Activated naive CD8-positive, alpha-beta T cell treated with anti-CD3 and anti-CD28 coated beads, Interleukin-2, amount 10 ng/mL, durations not matched to agents 7 days and 5 days (primary cell): Measurements from ENCODE around the gene LRRC46. TPM values are rescaled to one million over a fixed set of nuclear protein-coding genes. Genes with fewer than 3 reads are reported as not detected.
A peak's percentile ranks its signal among the peaks of the same experiment; 100 is the strongest.

Source experiments
- ATAC-seq: fragments of 150-1000 bp; cut with Tn5 transposase; one replicate; pipeline ENCODE4 v1.10.0; 2021; ENCODE audit warnings: low read depth, moderate library complexity
- POLR2A ChIA-PET: fragments of 350-600 bp; sonication (Branson Sonifier 250); formaldehyde crosslinking; loops from one replicate; lab custom pipeline; 2021; ENCODE audit warnings: antibody characterized with exemption; lab: Charles Lee
- DNase-seq: peaks from one replicate; pipeline ENCODE4 v3.0.0; 2021
- H3K27ac Mint-ChIP-seq: one replicate; pipeline ENCODE4 v1.8.0; 2022; ENCODE audit warnings: mild to moderate bottlenecking, mixed read lengths
- H3K27me3 Mint-ChIP-seq: one replicate; pipeline ENCODE4 v1.8.0; 2022; ENCODE audit warnings: mild to moderate bottlenecking, moderate library complexity, mixed read lengths
- H3K36me3 Mint-ChIP-seq: one replicate; pipeline ENCODE4 v1.8.0; 2021; ENCODE audit warnings: mild to moderate bottlenecking, mixed read lengths
- H3K4me1 Mint-ChIP-seq: one replicate; pipeline ENCODE4 v1.8.0; 2021; ENCODE audit warnings: mixed read lengths
- H3K4me3 Mint-ChIP-seq: one replicate; pipeline ENCODE4 v1.8.0; 2022; ENCODE audit warnings: mild to moderate bottlenecking, moderate library complexity, mixed read lengths
- H3K9me3 Mint-ChIP-seq: one replicate; pipeline ENCODE4 v1.8.0; 2021; ENCODE audit warnings: mixed read lengths
- total RNA-seq, 2 experiments: library from RNA; stranded (reverse); gene quantifications; one replicate each; pipeline ENCODE4 v1.2.3, GENCODE V29; 2021

LRRC46 gene
- total RNA-seq, 2 experiments from 2014 or later, result 0.42 to 0.43 TPM

DNA sequence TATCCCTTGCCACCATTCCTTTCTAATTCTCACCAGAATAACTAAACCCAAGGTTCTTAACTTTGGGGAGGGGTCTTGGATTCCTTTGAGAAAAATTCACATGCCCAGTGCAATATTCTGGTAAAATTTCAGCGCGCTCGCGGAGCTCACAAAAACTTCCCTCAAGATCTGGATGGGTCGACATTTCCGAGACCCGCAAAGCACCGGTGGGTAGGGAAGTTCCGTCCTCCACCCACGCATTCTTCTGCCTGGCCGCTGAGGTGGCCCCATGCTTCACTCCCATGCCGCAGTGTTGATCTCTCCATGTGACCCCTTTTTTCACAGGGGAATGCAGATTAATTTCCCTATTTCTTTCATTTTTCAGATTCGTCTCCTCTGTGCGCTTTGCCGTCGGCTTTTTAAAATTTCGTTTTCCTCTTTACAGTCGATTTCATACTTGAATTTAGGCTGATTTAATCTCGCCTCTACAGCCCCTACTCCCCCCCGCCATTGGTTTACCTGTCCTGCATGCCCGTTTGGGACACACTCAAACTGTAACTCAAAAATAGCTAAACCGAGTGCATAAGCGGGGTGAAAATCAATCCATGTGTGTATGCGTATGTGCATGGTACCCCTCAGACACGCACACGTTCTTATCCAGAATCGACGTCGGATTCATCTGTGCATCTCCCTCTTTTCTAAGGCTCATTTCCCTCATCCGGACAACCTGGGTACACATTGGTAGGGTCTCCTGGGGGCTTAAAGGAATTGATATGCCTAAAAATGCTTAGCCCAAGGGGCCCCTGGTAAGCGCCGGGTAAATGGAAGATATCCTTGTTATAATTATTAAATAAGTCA, 20.9 kb downstream of the LRRC46 start:
- Mint-ChIP-seq H3K27ac (no peak overlapping the region), H3K9me3 (no peaks in the 10 kb centered on the region), H3K36me3 (no peaks in the 10 kb centered on the region), H3K4me3 (peak overlapping the region; percentile 8), H3K4me1 (peaks cover 19% of the 10 kb centered on the region), H3K27me3 (peaks cover 87% of the 10 kb centered on the region)
- no peak for DNase-seq
- no peak for ATAC-seq
- POLR2A ChIA-PET, result interaction anchor here (1.6 kb wide), 1 partner anchor 43 kb away, joined by 6 read pairs; the partner anchor contains the start of gene SP2

DNA sequence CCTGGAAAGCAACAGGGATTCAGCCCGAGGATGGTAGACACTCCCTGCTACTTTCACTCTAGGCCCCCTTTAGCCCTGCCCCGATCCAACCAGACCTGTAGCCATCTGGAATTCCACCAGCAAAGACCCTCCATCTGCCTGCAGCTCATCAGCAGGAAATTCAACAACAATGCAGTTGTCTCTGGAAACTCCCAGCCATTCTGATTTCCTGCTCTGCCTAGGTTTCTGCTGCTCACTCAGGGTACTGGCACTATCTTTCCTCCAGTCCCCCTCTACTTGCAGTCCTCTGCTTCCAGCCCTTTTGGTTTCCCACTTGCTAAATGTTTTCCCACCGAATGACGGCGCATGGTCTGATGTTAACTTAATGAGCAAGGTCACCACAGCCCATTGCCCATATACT, 22.1 kb downstream of the LRRC46 start:
- H3K36me3 Mint-ChIP-seq, result no peaks in the 10 kb centered on the region
- H3K4me3 Mint-ChIP-seq, result no peak overlapping the region
- H3K9me3 Mint-ChIP-seq, result no peaks in the 10 kb centered on the region
- H3K27ac Mint-ChIP-seq, result no peak overlapping the region
- peaks cover 19% of the 10 kb centered on the region for H3K4me1 Mint-ChIP-seq
- POLR2A ChIA-PET, result no interaction called here
- peaks cover 82% of the 10 kb centered on the region for H3K27me3 Mint-ChIP-seq
- no peak for DNase-seq
- no peak for ATAC-seq

DNA sequence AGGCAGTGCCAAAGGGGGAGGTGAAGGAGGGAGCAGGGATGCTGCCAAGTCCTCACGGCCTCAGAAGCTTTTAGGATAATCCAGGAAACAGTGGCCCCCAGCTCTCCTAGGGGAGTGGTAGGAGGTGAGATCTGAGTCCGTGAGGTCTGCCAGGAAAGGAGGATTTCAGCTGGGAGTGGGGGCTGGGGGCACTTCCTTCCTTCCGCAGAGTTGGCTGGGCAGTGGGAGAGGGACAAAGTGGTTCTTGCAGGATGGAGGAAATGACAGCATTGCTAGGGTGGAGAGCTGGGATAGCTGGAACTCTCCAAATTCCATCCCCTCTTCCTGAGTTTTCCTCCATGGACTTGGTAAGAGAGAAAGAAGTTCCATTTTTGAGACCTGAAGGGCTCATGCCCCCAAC, 24.3 kb downstream of the LRRC46 start:
- Mint-ChIP-seq H3K27ac (no peak overlapping the region), H3K9me3 (no peaks in the 10 kb centered on the region), H3K27me3 (peaks cover 72% of the 10 kb centered on the region), H3K36me3 (no peaks in the 10 kb centered on the region), H3K4me3 (no peak overlapping the region), H3K4me1 (peaks cover 10% of the 10 kb centered on the region)
- ATAC-seq (no peak), DNase-seq (no peak)
- POLR2A ChIA-PET, result interaction anchor here (0.6 to 1.1 kb wide), 2 partner anchors 24 to 26 kb away, joined by 3 read pairs; partner anchors contain the start of genes LRRC46 and MRPL10

DNA sequence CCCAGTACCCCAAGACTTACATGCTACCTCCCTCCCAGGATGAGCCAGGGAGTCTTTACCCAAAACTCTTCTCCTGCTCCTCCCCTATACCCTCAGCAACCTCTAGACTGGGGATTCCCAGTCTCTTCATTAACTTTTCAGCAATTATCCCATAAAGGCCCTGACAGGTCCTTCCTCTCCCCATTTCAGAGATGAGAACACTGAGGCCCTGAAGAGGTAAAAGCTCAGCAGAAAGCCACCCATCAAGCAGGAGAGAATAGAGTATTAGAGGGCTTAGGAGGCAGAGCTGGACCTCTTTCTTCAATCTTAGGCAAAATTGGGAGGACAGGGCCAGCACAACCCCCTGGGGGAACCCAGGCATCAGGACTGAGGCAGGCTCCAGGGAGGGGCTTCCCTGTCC, 25.4 kb downstream of the LRRC46 start:
- DNase-seq (no peak), ATAC-seq (no peak)
- POLR2A ChIA-PET, result no interaction called here
- Mint-ChIP-seq H3K36me3 (no peaks in the 10 kb centered on the region), H3K9me3 (no peaks in the 10 kb centered on the region), H3K4me3 (no peak overlapping the region), H3K4me1 (peaks cover 9% of the 10 kb centered on the region), H3K27ac (no peak overlapping the region), H3K27me3 (peaks cover 64% of the 10 kb centered on the region)

DNA sequence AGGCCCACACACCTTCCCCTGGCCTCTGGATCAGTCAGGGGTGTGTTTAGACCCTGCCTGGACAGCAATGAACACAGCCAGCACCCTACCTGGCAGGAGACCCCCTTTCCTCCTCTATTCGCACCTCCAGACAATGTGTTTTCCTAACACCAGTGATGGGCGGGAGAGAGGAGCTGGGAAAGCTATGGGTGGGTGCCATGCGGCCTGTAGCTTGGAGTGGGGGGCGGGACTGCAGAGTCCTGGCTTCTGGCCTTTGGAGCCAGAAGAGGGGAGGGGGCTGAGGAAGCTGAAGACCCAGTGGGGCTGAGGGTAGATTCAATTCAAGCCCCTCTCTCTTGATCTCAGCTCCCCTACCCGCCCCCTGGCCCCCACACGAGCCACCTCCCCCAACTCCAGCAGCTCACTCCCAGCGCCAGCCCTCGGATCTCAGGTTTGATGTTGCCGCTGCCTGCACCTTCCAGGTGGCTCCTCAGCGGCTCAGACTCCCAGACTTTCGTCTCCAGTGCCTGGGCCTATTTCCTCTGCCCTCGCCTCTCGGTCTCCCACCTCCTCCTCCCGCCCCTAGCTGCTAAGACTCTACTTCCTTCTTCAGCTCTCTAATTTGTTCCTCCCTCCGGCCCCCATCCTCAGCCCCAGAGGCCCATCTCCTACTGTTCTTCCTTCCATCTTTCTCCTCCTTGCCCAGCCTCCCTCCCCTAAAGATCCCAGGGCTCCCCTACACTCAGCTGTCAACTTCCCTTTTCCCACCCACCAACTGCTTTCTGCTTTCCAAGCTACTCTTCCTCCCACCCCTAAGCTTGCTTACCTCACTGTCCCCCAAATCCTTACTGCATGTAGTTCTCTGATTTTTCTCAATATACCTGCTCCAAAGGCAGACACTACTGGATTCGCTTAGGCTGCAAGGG, 26.3 kb downstream of the LRRC46 start:
- H3K27ac Mint-ChIP-seq, result no peak overlapping the region
- no peaks in the 10 kb centered on the region for H3K36me3 Mint-ChIP-seq
- H3K4me3 Mint-ChIP-seq, result no peak overlapping the region
- H3K27me3 Mint-ChIP-seq, result peaks cover 54% of the 10 kb centered on the region
- POLR2A ChIA-PET, result no interaction called here
- no peaks in the 10 kb centered on the region for H3K9me3 Mint-ChIP-seq
- H3K4me1 Mint-ChIP-seq, result peaks cover 3% of the 10 kb centered on the region
- no peak for DNase-seq
- no peak for ATAC-seq

DNA sequence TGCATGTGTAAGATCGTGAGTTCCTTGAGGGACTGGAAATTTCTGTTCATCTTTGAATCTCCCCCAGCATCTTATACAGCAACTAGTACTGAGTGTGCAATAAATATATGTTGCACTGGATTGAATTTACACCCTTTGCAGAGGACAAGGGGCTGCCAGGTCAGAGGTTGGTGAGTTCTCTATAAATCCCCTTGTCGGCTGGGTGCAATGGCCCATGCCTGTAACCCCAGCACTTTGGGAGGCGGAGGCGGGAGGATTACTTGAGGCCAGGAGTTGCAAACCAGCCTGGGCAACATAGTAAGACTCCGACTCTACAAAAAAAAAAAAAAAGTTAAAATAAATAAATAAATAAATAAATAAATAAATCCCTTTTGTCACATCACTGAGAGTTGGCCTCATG, 28.9 kb downstream of the LRRC46 start:
- H3K9me3 Mint-ChIP-seq, result no peaks in the 10 kb centered on the region
- no peaks in the 10 kb centered on the region for H3K36me3 Mint-ChIP-seq
- no peak for ATAC-seq
- no peak overlapping the region for H3K4me3 Mint-ChIP-seq
- no peak overlapping the region for H3K27ac Mint-ChIP-seq
- POLR2A ChIA-PET, result no interaction called here
- DNase-seq, result no peak
- peaks cover 5% of the 10 kb centered on the region for H3K4me1 Mint-ChIP-seq
- peaks cover 29% of the 10 kb centered on the region for H3K27me3 Mint-ChIP-seq

DNA sequence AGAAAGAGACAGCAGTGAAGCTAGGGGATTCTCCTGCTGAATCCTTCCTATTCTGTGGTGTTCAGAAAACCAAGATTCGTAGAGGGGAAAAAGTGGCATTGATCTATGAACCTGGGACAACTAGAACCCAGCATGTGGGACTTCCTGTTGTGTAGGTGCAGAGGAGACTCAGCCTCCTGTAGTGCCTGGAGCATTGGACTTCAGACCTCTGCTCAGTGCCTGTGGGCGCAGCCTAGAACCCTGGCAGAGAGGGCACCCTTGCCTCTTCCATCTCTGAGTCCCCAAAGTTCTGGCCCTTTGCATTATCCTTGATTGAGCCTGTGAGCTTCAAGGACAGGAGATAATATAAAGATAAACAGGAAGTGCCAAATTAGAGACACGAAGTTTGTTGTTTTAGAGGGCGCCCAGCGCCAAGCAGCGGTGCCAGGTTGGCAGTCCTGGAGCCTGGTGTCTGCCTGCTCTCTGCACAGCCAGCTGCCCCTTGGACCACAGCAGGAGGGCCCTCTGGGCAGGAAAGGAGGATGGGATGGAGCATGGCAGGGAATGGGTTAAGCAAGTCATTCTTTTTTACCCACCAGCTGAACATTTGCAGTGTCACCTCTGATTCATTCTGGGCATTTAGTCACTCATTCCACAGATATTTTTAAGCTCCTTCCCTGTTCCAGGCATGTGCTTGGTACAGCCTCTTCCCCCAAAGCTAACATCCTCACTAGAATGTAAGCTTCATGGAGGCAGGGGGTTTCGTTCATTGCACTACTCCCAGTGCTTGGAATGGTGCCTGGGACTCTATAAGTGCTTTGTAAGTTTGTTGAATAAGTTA, 31.4 kb downstream of the LRRC46 start:
- no peaks in the 10 kb centered on the region for H3K36me3 Mint-ChIP-seq
- DNase-seq (no peak), ATAC-seq (no peak)
- POLR2A ChIA-PET, result no interaction called here
- no peaks in the 10 kb centered on the region for H3K9me3 Mint-ChIP-seq
- H3K27me3 Mint-ChIP-seq, result peaks cover 19% of the 10 kb centered on the region
- H3K4me1 Mint-ChIP-seq, result peaks cover 5% of the 10 kb centered on the region
- no peak overlapping the region for H3K27ac Mint-ChIP-seq
- H3K4me3 Mint-ChIP-seq, result no peak overlapping the region

DNA sequence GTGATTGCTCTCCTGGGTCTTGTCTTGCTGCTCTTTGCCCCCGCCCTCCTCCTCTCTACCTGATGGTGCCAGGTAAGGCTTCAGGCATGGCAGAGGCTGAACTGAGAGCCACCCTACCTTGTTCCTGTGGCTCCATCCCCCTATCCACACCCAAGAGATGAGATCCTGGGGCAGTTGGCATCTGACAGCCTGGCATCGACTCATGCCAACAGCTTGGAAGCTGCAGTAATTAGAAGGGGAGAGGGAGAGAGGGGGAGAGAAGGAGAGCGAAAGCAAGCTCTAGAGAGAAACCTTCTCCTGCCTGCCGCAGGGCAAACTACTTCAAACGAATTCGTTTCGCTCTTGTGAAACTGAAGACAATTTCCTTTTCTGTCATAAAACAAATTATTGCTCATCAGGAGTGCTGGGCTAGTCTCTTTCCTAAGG, 33.3 kb downstream of the LRRC46 start:
- peak overlapping the region; percentile 28 for H3K4me3 Mint-ChIP-seq
- H3K4me1 Mint-ChIP-seq, result peaks cover 5% of the 10 kb centered on the region
- no peak for DNase-seq
- H3K27me3 Mint-ChIP-seq, result peaks cover 22% of the 10 kb centered on the region
- H3K9me3 Mint-ChIP-seq, result no peaks in the 10 kb centered on the region
- ATAC-seq, result no peak
- no peaks in the 10 kb centered on the region for H3K36me3 Mint-ChIP-seq
- POLR2A ChIA-PET, result interaction anchor here (0.6 to 1.6 kb wide), 3 partner anchors 20 to 254 kb away, joined by 3 to 4 read pairs (median 3); partner anchors contain the start of gene SP2
- H3K27ac Mint-ChIP-seq, result peak overlapping the region; percentile 70

DNA sequence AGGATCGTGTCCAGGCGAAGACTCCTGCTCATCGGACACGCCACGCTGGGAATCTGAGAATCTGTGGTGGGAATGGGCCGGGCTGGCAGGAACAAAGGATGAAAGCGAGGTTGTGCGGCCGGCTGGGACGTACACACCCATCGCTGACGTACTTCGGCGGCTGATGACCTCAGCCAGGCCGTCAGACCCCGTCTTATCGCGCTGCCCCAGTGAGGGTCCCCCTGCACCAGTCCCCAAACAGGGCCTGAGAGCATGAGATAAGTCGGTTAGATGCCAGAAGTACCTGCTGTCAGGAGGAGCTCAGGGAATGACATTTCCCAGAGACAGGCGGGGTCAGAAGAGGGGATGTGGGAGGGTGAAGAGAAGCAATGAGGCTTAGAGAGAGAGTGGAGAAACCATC, 35.5 kb downstream of the LRRC46 start:
- Mint-ChIP-seq H3K4me1 (peaks cover 5% of the 10 kb centered on the region), H3K36me3 (no peaks in the 10 kb centered on the region), H3K27me3 (peaks cover 36% of the 10 kb centered on the region), H3K4me3 (no peak overlapping the region), H3K27ac (no peak overlapping the region), H3K9me3 (no peaks in the 10 kb centered on the region)
- ATAC-seq, result no peak
- POLR2A ChIA-PET, result no interaction called here
- DNase-seq, result no peak

DNA sequence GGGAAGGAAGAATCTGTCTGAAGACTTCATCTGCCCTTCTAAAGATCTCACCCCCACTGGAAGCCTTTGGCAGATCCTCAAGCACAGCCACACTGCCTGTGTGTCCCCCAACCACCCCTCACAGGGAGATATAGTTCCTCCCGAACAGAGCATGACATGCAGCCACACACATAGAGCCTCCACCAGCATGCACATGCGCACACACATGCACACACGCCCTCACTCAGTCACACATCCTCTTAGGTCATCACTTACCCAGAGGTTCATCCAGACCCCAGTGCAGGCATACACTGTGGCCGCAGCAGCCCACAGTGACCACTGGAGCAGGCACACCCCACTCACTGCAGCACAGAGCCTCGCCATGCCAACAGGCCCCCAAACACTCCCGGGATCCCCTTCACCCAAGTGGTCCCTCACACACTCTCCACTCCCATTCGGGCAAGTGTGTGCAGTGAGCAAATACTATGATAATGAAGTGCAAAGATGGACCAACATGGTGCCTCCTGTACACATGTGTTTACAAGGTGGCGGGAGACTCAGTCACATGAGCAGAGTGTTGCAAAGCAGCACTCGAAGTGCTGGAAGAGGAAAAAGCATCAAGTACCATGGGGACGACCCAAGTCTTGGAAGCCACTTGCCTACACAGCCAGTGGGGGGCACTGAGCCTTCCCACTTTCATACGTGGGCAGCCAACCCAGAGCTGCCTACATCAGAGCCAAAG, 36.5 kb downstream of the LRRC46 start:
- Mint-ChIP-seq H3K4me3 (no peak overlapping the region), H3K4me1 (peaks cover 5% of the 10 kb centered on the region), H3K27me3 (peaks cover 44% of the 10 kb centered on the region), H3K36me3 (no peaks in the 10 kb centered on the region), H3K9me3 (no peaks in the 10 kb centered on the region), H3K27ac (no peak overlapping the region)
- no peak for ATAC-seq
- DNase-seq, result no peak
- POLR2A ChIA-PET, result no interaction called here

DNA sequence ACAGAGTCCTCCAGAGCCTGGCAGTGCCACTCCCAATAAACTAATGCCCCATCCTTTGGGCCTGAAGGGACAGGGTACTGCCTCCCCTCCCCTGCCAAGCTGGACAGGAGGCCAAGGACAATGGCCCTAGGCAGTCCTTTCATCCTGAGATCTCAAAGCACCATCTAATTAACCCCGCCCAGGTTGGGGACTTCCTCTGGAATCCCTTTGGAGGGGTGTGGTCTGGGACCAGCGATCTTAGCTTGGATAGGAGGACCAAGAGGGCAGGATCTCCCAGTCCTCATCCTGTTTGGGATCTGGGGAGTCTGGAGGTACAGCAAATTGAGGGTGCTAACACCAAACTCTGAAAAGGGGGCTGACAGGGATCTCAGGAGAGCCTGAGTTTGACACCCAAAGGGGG, 37.6 kb downstream of the LRRC46 start:
- H3K4me3 Mint-ChIP-seq, result no peak overlapping the region
- no peaks in the 10 kb centered on the region for H3K9me3 Mint-ChIP-seq
- POLR2A ChIA-PET, result no interaction called here
- no peak overlapping the region for H3K27ac Mint-ChIP-seq
- ATAC-seq, result no peak
- no peak for DNase-seq
- peaks cover 5% of the 10 kb centered on the region for H3K4me1 Mint-ChIP-seq
- H3K36me3 Mint-ChIP-seq, result no peaks in the 10 kb centered on the region
- H3K27me3 Mint-ChIP-seq, result peaks cover 56% of the 10 kb centered on the region

DNA sequence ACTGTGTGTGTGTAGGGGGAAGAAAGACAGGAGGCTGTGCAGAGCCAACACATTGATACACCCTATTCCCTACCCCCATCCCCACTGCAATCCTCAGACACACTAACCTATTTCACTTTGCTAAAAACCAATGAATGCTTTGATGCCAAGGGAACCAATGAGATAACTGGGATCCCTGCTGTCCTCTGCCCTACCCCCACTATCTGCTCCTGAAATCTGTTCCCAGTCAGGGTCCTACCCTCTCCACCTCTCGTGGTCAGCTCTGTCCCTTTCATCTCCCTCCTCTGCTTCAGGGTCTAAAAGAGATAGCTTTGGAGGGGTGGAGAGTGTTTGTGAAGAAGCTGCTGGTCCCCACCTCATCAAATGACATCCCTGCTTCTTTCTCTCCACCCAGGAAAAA, 38.6 kb downstream of the LRRC46 start:
- DNase-seq (no peak), ATAC-seq (no peak)
- H3K27me3 Mint-ChIP-seq, result peaks cover 62% of the 10 kb centered on the region
- POLR2A ChIA-PET, result no interaction called here
- peaks cover under 1% of the 10 kb centered on the region for H3K4me1 Mint-ChIP-seq
- no peak overlapping the region for H3K4me3 Mint-ChIP-seq
- no peaks in the 10 kb centered on the region for H3K36me3 Mint-ChIP-seq
- H3K9me3 Mint-ChIP-seq, result no peaks in the 10 kb centered on the region
- no peak overlapping the region for H3K27ac Mint-ChIP-seq
